Naive thymus-derived CD4-positive, alpha-beta T cell (primary cell): Measurements from ENCODE around the gene PIEZO2. TPM values are rescaled to one million over a fixed set of nuclear protein-coding genes. Genes with fewer than 3 reads are reported as not detected.
"Not testable (repeated sequence)": the region's sequence is repeated elsewhere in the genome, so short reads cannot be mapped to it uniquely, and the experiment has no call there.

Source experiments
- ATAC-seq: fragments of 150-1000 bp; cut with Tn5 transposase; 2 replicates; pipeline ENCODE4 v1.10.0; 2021; ENCODE audit warnings: mild to moderate bottlenecking, moderate library complexity
- CTCF ChIA-PET: fragments of 350-600 bp; sonication (Branson Sonifier 250); formaldehyde crosslinking; loops from one replicate; lab custom pipeline; 2021; ENCODE audit warnings: antibody characterized with exemption; lab: Charles Lee
- POLR2A ChIA-PET: fragments of 350-600 bp; sonication (Branson Sonifier 250); formaldehyde crosslinking; loops from one replicate; lab custom pipeline; 2021; ENCODE audit warnings: antibody characterized with exemption, inconsistent platforms; lab: Charles Lee
- DNase-seq, 9 donors: peaks; one replicate each; pipeline versions ENCODE4 v3.0.0 to v3.0.0-alpha.2; 2020 to 2022; ENCODE audit warnings: mixed read lengths in 1 of 9
- H3K27ac ChIP-seq: one replicate; pipeline ENCODE4 v1.7.0; 2013; ENCODE audit warnings: mild to moderate bottlenecking, low read depth, low read length, moderate library complexity
- H3K27me3 ChIP-seq, 2 donors: one replicate each; pipeline ENCODE4 v1.7.0; 2013; ENCODE audit warnings: low read length in 2 of 2, mild to moderate bottlenecking in 2 of 2, moderate library complexity in 2 of 2; ENCODE audit not compliant: control insufficient read depth in 2 of 2, insufficient read depth in 2 of 2
- H3K36me3 ChIP-seq, 3 experiments: 1 replicate in 2 of 3; 2 replicates in 1 of 3; pipeline ENCODE4 v1.7.0; 2013; ENCODE audit warnings: low read length in 3 of 3, mild to moderate bottlenecking in 3 of 3, moderate library complexity in 1 of 3; ENCODE audit not compliant: insufficient read depth in 3 of 3, control insufficient read depth in 2 of 3
- H3K4me1 ChIP-seq, 2 donors: one replicate each; pipeline ENCODE4 v1.7.0; 2013; ENCODE audit warnings: low read length in 2 of 2, mild to moderate bottlenecking in 2 of 2, moderate library complexity in 1 of 2; ENCODE audit not compliant: control insufficient read depth in 2 of 2, insufficient read depth in 2 of 2
- H3K4me3 ChIP-seq: 2 replicates; pipeline ENCODE4 v1.7.0; 2013; ENCODE audit warnings: mild to moderate bottlenecking, low read length
- H3K9me3 ChIP-seq, 3 experiments: 1 replicate in 2 of 3; 2 replicates in 1 of 3; pipeline ENCODE4 v1.7.0; 2013; ENCODE audit warnings: low read length in 3 of 3; ENCODE audit not compliant: control insufficient read depth in 2 of 3
- H3K27ac Mint-ChIP-seq, 9 donors: one replicate each; pipeline ENCODE4 v1.8.0; 2020 to 2022; ENCODE audit warnings: mixed read lengths in 9 of 9, mild to moderate bottlenecking in 8 of 9, moderate library complexity in 5 of 9, inconsistent platforms in 2 of 9
- H3K27me3 Mint-ChIP-seq, 5 donors: one replicate each; pipeline ENCODE4 v1.8.0; 2021 to 2022; ENCODE audit warnings: mixed read lengths in 5 of 5, mild to moderate bottlenecking in 1 of 5
- H3K36me3 Mint-ChIP-seq, 5 donors: one replicate each; pipeline ENCODE4 v1.8.0; 2020 to 2022; ENCODE audit warnings: mixed read lengths in 5 of 5, mild to moderate bottlenecking in 3 of 5, inconsistent platforms in 1 of 5
- H3K4me1 Mint-ChIP-seq, 7 donors: one replicate each; pipeline ENCODE4 v1.8.0; 2020 to 2022; ENCODE audit warnings: mixed read lengths in 7 of 7, mild to moderate bottlenecking in 3 of 7, inconsistent platforms in 1 of 7
- H3K4me3 Mint-ChIP-seq, 10 donors: one replicate each; pipeline ENCODE4 v1.8.0; 2020 to 2022; ENCODE audit warnings: mild to moderate bottlenecking in 10 of 10, mixed read lengths in 10 of 10, moderate library complexity in 6 of 10, inconsistent platforms in 2 of 10
- H3K9me3 Mint-ChIP-seq, 11 donors: one replicate each; pipeline ENCODE4 v1.8.0; 2020 to 2022; ENCODE audit warnings: mixed read lengths in 11 of 11, mild to moderate bottlenecking in 4 of 11, inconsistent platforms in 1 of 11, moderate library complexity in 1 of 11
- intact Hi-C, 2 donors: fragments of 100-400 bp; cut with micrococcal nuclease; formaldehyde crosslinking; loops; one replicate each; pipeline ENCODE4 v1.15.1; 2023
- polyA plus RNA-seq, 2 donors: library from polyadenylated mRNA; unstranded; fragments of 300-500 nt; fragmentation: Illumina TruSeq; gene quantifications; one replicate each; pipeline ENCODE4 v1.2.3, GENCODE V29; 2021
- total RNA-seq, 6 experiments: library from RNA in 5 of 6; stranded (reverse) in 5 of 6; gene quantifications; 1 replicate in 5 of 6; 2 replicates in 1 of 6; pipeline ENCODE4 v1.2.3 and lab custom pipeline; 2021 to 2026

The PIEZO2 gene
- total and polyA plus RNA-seq, 7 experiments from 2014 or later: not detected

DNA sequence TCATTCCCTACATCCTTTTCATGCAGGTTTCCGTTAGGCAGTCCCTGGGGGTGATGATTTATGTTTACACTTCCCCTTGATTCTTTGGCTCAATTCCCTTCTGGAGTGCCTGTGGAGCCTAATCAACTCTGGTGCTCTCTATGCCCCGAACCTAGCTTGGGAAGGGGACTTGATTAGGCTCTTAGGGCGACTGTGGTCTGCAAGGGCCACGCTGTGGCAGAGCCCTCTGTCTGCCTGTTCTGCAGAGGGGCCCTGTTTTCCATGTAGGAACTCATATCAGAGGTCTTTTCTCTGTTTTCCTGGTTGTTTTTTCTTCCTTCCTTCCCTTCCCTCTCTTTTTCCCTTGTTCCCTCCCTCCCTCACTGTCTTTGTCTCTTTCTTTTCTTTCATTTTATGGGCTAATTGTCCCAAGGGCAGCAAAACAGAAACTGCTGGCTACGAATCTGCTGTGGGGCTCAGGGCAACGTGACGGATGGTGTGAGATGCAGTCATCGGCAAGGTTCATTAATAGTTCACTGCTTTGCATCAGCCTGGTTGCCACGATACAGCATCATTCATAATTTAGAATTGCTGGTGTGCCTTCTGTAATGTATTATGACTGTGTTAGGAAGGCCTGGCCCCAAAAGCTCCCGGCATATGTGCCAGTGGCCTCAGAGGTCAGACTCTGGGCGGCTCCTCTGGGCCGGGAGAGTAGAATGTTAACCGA is 489.0 kb downstream of the PIEZO2 start:
- ATAC-seq (no peak), DNase-seq (no peak)
- CTCF ChIA-PET: no interaction called here
- Histone ChIP-seq H3K9me3 (no peaks in the 10 kb centered on the region), H3K27me3 (no peaks in the 10 kb centered on the region), H3K36me3 (no peaks in the 10 kb centered on the region), H3K4me1 (no peaks in the 10 kb centered on the region), H3K4me3 (no peak overlapping the region), H3K27ac (no peak overlapping the region)
- peaks cover 0 to 38% (median 3%) of the 10 kb centered on the region in 5 donors for H3K27me3 Mint-ChIP-seq
- H3K9me3 Mint-ChIP-seq: peaks cover 0 to 6% (median 0%) of the 10 kb centered on the region in 11 donors
- H3K36me3 Mint-ChIP-seq: no peaks in the 10 kb centered on the region
- POLR2A ChIA-PET: no interaction called here
- H3K27ac Mint-ChIP-seq: no peak overlapping the region
- H3K4me1 Mint-ChIP-seq: peaks cover 0 to 2% (median 0%) of the 10 kb centered on the region in 7 donors
- no peak overlapping the region for H3K4me3 Mint-ChIP-seq
- intact Hi-C loops: no loop called here

- Histone ChIP-seq H3K36me3 (no peaks in the 10 kb centered on the region), H3K4me3 (no peak overlapping the region), H3K27ac (no peak overlapping the region), H3K27me3 (no peaks in the 10 kb centered on the region), H3K4me1 (no peaks in the 10 kb centered on the region), H3K9me3 (no peaks in the 10 kb centered on the region)
- peaks cover 0 to 2% (median 0%) of the 10 kb centered on the region in 7 donors for H3K4me1 Mint-ChIP-seq
- intact Hi-C loops: no loop called here
- H3K27me3 Mint-ChIP-seq: peaks cover 0 to 33% (median 3%) of the 10 kb centered on the region in 5 donors
- POLR2A ChIA-PET: no interaction called here
- CTCF ChIA-PET: no interaction called here
- DNase-seq (no peak), ATAC-seq (no peak)
- no peak overlapping the region for H3K4me3 Mint-ChIP-seq
- H3K9me3 Mint-ChIP-seq: peaks cover 0 to 6% (median 0%) of the 10 kb centered on the region in 11 donors
- no peaks in the 10 kb centered on the region for H3K36me3 Mint-ChIP-seq
- no peak overlapping the region for H3K27ac Mint-ChIP-seq
These were observed 489.8 kb downstream of the PIEZO2 start for GRCh38 chr18:10659594-10659993.

- Mint-ChIP-seq H3K4me1 (peaks cover 0 to 2% (median 0%) of the 10 kb centered on the region in 7 donors), H3K27ac (no peak overlapping the region), H3K27me3 (peaks cover 0 to 33% (median 3%) of the 10 kb centered on the region in 5 donors), H3K9me3 (peaks cover 0 to 6% (median 0%) of the 10 kb centered on the region in 11 donors), H3K4me3 (no peak overlapping the region), H3K36me3 (no peaks in the 10 kb centered on the region)
- intact Hi-C loops: no loop called here
- ATAC-seq (no peak), DNase-seq (no peak)
- H3K9me3 ChIP-seq: no peaks in the 10 kb centered on the region
- ChIA-PET CTCF (no interaction called here), POLR2A (no interaction called here)
- no peak overlapping the region for H3K27ac ChIP-seq
- H3K4me1 ChIP-seq: no peaks in the 10 kb centered on the region
- no peak overlapping the region for H3K4me3 ChIP-seq
- no peaks in the 10 kb centered on the region for H3K27me3 ChIP-seq
- H3K36me3 ChIP-seq: no peaks in the 10 kb centered on the region
These were observed 490.4 kb downstream of the PIEZO2 start for GRCh38 chr18:10659000-10659399.

- peaks cover 0 to 18% (median 5%) of the 10 kb centered on the region in 5 donors for H3K27me3 Mint-ChIP-seq
- H3K4me3 ChIP-seq, H3K27ac Mint-ChIP-seq, H3K9me3 ChIP-seq, H3K9me3 Mint-ChIP-seq, intact Hi-C loops, H3K36me3 ChIP-seq, H3K4me1 Mint-ChIP-seq, DNase-seq, H3K4me3 Mint-ChIP-seq, H3K27ac ChIP-seq, H3K27me3 ChIP-seq, CTCF ChIA-PET, H3K4me1 ChIP-seq, POLR2A ChIA-PET, ATAC-seq, H3K36me3 Mint-ChIP-seq: not testable (repeated sequence)
These were observed 505.4 kb downstream of the PIEZO2 start for GRCh38 chr18:10644003-10644402.

GRCh38 chr18:10642915-10643524 is 506.3 kb downstream of the PIEZO2 start:
- not testable (repeated sequence) for H3K4me1 Mint-ChIP-seq

DNA sequence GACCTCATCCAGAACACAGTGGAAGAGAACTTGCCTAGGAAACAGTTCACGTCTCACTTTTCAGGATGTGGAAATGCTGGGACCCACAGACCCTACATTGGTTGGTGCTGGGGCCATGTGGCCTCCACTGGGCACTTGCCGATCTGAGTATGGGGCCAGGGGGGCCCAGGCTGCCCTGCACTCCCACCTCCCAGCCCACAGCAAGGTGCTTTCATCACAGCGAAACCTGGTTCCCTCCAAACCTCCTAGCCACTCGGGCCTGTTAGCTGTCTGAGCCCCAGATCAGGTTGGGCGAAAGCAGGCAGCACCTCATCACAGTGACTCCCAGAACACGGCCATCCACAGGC is 510.9 kb downstream of the PIEZO2 start:
- intact Hi-C loops, H3K4me1 ChIP-seq, H3K36me3 Mint-ChIP-seq: not testable (repeated sequence)

More at GRCh38 chr18:10642915-10643524, 506.3 kb downstream of the PIEZO2 start:
- H3K36me3 Mint-ChIP-seq, H3K9me3 Mint-ChIP-seq, POLR2A ChIA-PET, H3K9me3 ChIP-seq, CTCF ChIA-PET, ATAC-seq, H3K27ac ChIP-seq, H3K4me3 Mint-ChIP-seq, DNase-seq, H3K27ac Mint-ChIP-seq, H3K27me3 ChIP-seq, H3K4me3 ChIP-seq, H3K36me3 ChIP-seq, H3K4me1 ChIP-seq, intact Hi-C loops: not testable (repeated sequence)
- H3K27me3 Mint-ChIP-seq: peaks cover 0 to 12% (median 0%) of the 10 kb centered on the region in 5 donors

More for the DNA sequence above, 510.9 kb downstream of the PIEZO2 start:
- H3K27me3 Mint-ChIP-seq, H3K36me3 ChIP-seq, H3K27me3 ChIP-seq, POLR2A ChIA-PET, H3K4me3 Mint-ChIP-seq, DNase-seq, ATAC-seq, H3K4me3 ChIP-seq, H3K9me3 Mint-ChIP-seq, CTCF ChIA-PET, H3K27ac ChIP-seq, H3K4me1 Mint-ChIP-seq, H3K27ac Mint-ChIP-seq, H3K9me3 ChIP-seq: not testable (repeated sequence)
